Fibroblast of skin of abdomen (primary cell): ENCODE results near the gene ASPM. TPM values are rescaled to one million over a fixed set of nuclear protein-coding genes. Genes with fewer than 3 reads are reported as not detected.
A peak's percentile ranks its signal among the peaks of the same experiment; 100 is the strongest.

Source experiments
- DNase-seq: peaks from one replicate; pipeline ENCODE4 v3.0.0-alpha.2; 2013
- polyA plus RNA-seq, 2 experiments: library from polyadenylated mRNA; unstranded; fragments of 120-200 nt; gene quantifications; one replicate each; pipeline ENCODE4 v1.2.1, GENCODE V29; 2013; ENCODE audit not compliant: insufficient read length in 2 of 2

ASPM gene
- 17.7 TPM for polyA plus RNA-seq (2013, experiment 1 of 2; ENCODE audit: insufficient read length)
- 17.2 TPM for polyA plus RNA-seq (2013, experiment 2 of 2; ENCODE audit: insufficient read length)

GRCh38 chr1:197146101-197147095 lies at the start of gene ASPM:
TSS of gene ASPM (minus strand) at chr1:197146669. CDS start at chr1:197146437, 232 bp downstream.
- DNase-seq = peak; percentile 95

- peak; percentile 46 for DNase-seq
These were observed 48.6 kb upstream of the ASPM start for GRCh38 chr1:197195100-197195499.

DNA sequence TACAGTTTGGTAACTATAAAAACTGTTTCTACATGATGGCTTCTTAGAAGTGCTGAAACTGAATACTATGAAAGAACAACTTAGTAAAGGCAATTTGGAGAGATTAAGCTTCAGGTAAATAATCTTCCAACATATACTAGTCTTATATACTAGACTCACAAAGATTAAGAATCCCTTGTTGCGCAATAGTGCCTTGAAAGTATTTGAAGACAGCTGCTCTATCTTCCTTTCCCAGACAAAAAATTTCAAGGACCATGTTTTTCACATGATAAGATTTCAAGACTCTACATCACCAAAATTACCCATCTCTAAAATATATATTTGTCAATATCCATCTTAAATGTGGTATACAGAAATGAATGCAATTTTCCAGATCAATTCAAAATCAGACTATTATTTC lies 37.7 kb upstream of the ASPM start:
- peak; percentile 13 for DNase-seq

DNA sequence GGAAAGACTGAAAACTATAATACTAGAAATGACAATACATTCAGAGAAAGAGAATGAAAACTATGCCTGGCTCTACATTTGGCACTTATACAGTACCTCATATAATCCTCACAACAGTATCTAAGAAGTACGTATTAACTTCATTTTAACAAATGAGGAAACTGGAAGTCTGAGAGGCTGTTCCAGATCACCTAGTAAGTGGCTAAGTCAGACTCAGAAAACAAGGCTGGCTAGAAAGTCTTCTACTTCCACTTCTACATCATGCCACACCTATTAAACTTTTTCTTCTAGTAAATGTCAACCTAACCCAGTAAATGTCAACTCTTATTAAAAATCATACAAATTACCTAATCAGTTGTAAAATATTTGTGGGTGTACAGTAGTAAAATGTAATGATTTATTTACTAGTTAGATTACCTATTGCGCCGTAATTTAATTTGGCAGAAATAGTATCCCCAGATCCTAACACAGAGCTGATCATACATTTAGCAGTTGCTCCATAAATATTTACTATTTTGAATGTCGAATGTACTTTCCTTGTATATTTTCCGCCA lies 36.8 kb upstream of the ASPM start:
- no peak for DNase-seq

DNA sequence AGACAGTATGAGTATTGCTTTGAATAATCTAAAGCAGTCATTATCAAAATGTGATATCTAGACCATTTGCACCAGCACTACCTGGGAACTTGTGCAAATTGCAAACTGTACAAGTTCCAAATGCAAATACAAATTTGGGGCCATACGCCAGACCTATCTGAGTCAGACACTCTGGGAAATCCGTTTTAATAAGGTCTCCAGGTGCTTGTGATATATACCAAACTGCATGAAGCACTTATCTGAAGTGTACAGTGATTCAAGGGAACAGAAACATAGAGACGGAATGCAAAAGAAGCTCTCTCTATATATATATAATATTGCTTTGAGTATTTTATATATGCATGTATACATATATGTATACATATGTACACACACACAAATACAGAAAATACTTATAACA lies 36.2 kb upstream of the ASPM start:
- no peak for DNase-seq

GRCh38 chr1:197181982-197182381 lies 35.5 kb upstream of the ASPM start:
- no peak for DNase-seq

DNA sequence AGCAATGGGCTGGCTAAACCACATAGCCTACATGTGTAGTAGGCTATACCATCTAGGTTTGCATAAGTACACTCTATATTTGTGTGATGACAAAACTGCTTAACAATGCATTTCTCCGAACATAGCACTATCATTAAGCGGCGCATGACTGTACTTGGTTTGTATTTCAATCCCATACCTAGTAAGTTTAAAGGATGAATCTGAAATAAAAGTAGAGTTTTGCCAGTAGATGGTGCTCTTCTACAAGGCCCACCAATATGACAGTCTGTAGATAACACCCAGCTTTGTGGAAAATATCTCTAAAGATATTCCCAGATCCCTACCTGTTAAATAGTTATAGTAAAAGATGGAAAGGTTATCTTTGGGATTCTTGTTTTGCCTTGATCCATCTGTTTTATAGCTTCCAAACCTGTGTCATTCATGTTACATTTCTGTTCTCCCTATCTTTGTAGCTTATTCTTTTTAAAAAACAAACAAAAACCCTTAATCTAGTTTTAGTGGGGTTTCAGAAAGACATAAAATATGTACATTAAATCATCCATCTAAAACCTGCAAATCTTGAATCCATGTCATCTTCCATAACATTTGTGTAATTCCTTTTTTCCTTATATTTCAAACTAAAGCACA lies 33.9 kb upstream of the ASPM start:
- peak; percentile 70 for DNase-seq

GRCh38 chr1:197178998-197179397 lies 32.5 kb upstream of the ASPM start:
- peak; percentile 57 for DNase-seq

DNA sequence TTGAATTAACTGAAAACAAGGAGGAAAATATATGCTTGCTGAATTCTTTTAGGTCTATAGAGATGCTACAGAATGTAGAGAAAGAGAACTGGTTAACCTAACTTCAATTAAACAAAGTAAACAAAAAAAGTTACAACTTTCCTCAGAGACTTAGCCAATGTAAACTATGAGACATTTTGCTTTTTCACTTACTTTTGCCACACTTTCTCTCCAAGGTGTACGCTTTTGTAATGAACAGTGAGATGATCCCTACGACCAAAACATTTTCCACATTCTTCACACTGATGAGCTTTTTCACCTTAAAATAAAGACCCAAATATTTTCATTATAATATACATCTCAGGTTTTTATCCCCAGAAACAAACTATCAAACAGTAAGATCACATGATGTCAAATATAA lies 28.3 kb upstream of the ASPM start:
- no peak for DNase-seq

GRCh38 chr1:197173571-197174507 lies 27.4 kb upstream of the ASPM start:
- DNase-seq = peak; percentile 20

- peak; percentile 16 for DNase-seq
These were observed 25.1 kb upstream of the ASPM start for GRCh38 chr1:197171531-197171930.

DNA sequence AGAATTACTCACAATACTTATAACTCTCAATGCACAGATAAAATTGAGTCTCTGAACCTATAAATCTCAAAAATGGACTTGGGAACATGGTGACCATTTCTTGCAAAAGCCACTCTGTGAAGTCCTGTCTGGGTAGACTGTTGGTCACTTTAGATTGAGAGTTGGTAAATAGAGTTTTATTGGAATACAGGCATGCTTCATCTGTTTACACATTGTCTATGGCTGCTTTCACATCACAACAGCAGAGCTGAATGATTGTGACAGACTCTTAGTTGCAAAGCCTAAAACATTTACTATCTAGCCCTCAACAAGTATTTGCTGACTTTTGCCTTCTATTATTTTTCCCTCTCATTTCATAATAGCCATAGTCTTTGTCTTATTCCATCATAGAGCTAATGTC lies 24.1 kb upstream of the ASPM start:
- DNase-seq = no peak

- DNase-seq = no peak
These were observed 13.0 kb upstream of the ASPM start for GRCh38 chr1:197159461-197159860.

DNA sequence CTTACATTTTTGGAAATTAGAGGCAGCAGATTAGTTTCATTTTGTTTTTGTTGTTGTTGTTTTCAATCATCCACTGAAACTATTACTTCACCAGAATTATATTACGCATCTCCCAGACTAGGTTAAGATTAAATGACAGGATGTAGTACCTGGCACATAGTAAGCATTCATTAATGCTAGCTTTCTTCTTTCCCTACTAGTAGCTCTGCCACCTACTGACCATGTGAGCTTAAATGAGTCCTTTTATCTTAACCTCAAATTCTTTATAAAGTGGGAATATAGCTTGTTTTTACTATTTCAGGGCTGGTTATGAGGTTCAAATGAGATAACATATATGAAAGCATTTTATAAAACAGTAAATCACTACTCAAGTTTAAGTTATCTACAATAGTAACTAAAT lies 10.2 kb upstream of the ASPM start:
- no peak for DNase-seq

- DNase-seq = no peak
These were observed 6.2 kb upstream of the ASPM start for GRCh38 chr1:197152662-197153061.

DNA sequence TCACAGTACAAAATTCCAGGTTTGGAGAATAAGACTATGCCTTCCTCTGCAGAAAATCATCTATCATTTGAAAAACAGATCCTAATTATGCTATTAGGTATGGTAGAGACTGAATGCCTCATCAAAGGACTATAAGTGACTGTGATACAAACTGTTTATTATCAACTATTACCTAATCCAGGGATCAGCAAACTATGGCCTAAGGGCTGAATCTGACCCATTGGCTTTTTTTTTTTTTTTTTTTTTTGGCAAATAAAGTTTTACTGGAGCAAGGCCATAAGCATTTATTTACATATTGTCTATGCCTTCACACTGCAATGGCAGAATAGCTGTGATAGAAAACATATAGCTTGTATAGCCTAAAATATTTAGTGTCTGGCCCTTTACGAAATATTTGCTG lies 4.7 kb upstream of the ASPM start:
- no peak for DNase-seq

GRCh38 chr1:197150336-197151005 lies 4.0 kb upstream of the ASPM start:
- DNase-seq = no peak

DNA sequence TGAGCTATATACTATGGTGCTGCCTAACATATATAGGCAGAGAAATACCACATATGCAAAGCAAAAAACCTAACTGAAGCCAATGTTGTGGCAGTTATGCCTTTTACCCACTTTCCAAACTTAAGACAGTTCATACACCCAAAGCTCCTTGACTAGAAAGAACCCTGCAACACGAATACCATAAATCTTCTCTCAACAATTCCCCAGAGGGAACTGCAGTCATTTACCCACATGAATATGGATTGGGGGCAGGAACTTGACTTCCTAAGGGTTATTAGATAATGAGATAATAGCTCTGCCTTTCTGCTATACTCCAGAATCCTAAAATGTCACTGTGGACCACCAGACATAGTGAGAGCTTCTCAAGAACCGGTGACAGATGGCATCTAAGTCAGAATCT lies 2.9 kb upstream of the ASPM start:
- no peak for DNase-seq

- DNase-seq = no peak
These were observed 934 bp downstream of the ASPM start for GRCh38 chr1:197145446-197146024.

- peak; percentile 20 for DNase-seq
These were observed 1.7 kb downstream of the ASPM start for GRCh38 chr1:197144570-197145325.
